GM19468 (cell line): Measurements from ENCODE around the gene SZT2.
"Not testable (repeated sequence)": the region's sequence is repeated elsewhere in the genome, so short reads cannot be mapped to it uniquely, and the experiment has no call there.

Experiments used
- ATAC-seq: cut with Tn5 transposase; IDR thresholded peaks from one replicate; pipeline ENCODE4 v1.9.1; 2021; ENCODE audit warnings: mild to moderate bottlenecking, moderate library complexity, moderate number of reproducible peaks; ENCODE audit not compliant: unreplicated experiment; ENCODE audit errors: extremely low read depth

Gene SZT2

GRCh38 chr1:43383449-43383848, 6.2 kb upstream of the SZT2 start:
- no peak for ATAC-seq

GRCh38 chr1:43386676-43387075, 3.0 kb upstream of the SZT2 start:
- no peak for ATAC-seq

GRCh38 chr1:43387976-43388599, 1.6 kb upstream of the SZT2 start:
- ATAC-seq, result no peak

GRCh38 chr1:43388613-43389012, 1.1 kb upstream of the SZT2 start:
- no peak for ATAC-seq

- no peak for ATAC-seq
Measured at GRCh38 chr1:43392702-43393101, 3.0 kb downstream of the SZT2 start.

- ATAC-seq, result no peak
Measured at GRCh38 chr1:43395523-43395922, 5.8 kb downstream of the SZT2 start.

GRCh38 chr1:43396059-43396458, 6.4 kb downstream of the SZT2 start:
- ATAC-seq, result no peak

GRCh38 chr1:43398227-43398626, 8.5 kb downstream of the SZT2 start:
- ATAC-seq, result no peak

GRCh38 chr1:43400441-43400840, 10.7 kb downstream of the SZT2 start:
- ATAC-seq, result not testable (repeated sequence)

GRCh38 chr1:43402089-43402865, 12.6 kb downstream of the SZT2 start:
- no peak for ATAC-seq

GRCh38 chr1:43404353-43404752, 14.7 kb downstream of the SZT2 start:
- no peak for ATAC-seq

- ATAC-seq, result no peak
Measured at GRCh38 chr1:43405219-43405875, 15.6 kb downstream of the SZT2 start.

- no peak for ATAC-seq
Measured at GRCh38 chr1:43405876-43406234, 16.2 kb downstream of the SZT2 start.

- no peak for ATAC-seq
Measured at GRCh38 chr1:43410571-43410970, 20.9 kb downstream of the SZT2 start.

- not testable (repeated sequence) for ATAC-seq
Measured at GRCh38 chr1:43413426-43413825, 23.7 kb downstream of the SZT2 start.

- no peak for ATAC-seq
Measured at GRCh38 chr1:43414634-43415223, 25.0 kb downstream of the SZT2 start.

GRCh38 chr1:43415901-43416300, 26.2 kb downstream of the SZT2 start:
- no peak for ATAC-seq

GRCh38 chr1:43418858-43419257, 29.2 kb downstream of the SZT2 start:
- ATAC-seq, result peak; percentile 30

- no peak for ATAC-seq
Measured at GRCh38 chr1:43419627-43420425, 30.1 kb downstream of the SZT2 start.

GRCh38 chr1:43420874-43421273, 31.2 kb downstream of the SZT2 start:
- ATAC-seq, result no peak
